ENCODE measurements around the gene MCCC1.
"Not testable (repeated sequence)": the region's sequence is repeated elsewhere in the genome, so short reads cannot be mapped to it uniquely, and the experiment has no call there.

Gene MCCC1

GRCh38 chr3:183044547-183045229 lies 54.6 kb downstream of the MCCC1 start:
- no peak for DNase-seq (ENCODE audit: low read depth)

GRCh38 chr3:183038757-183039156 lies 60.5 kb downstream of the MCCC1 start:
- DNase-seq (ENCODE audit: low read depth) = no peak

DNA sequence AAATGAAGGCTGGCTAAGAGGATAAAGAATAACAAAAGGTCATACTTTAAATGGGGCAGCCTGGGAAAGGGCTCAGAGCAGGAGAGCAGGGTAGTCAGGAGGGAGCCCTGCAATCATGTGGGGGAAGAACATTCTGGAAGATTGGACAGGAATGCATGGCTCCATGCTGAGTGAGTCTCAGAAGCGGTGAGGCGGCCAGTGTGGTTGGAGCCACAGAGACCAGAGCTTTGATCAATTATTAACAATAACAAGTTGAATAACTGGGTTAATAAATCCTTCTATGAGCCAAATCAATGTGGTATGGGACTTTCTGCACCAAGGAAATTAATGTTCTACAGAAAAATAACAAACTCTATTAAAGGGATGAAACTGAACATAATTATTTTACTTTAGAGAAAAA lies 61.1 kb downstream of the MCCC1 start:
- no peak for DNase-seq (ENCODE audit: low read depth)

DNA sequence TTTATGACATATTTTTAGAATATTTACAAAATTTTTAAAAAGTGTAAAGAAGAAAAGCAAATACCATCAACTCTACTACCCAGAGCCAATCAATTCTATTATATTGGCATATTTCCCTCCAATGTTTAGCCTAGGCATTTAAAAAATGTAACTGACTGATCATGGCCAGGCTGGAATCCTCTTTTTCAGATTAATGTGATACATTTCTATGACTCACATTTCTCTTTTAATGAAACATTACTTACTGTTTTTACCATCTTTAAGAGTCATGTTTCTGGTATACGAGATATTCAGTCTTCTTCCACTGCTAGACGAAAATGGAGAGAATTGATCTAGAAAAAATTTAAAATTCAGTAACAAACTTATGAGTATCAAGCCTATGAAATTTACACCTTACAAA lies 65.5 kb downstream of the MCCC1 start:
- no peak for DNase-seq (ENCODE audit: low read depth)

- no peak for DNase-seq (ENCODE audit: low read depth)
Observed at GRCh38 chr3:183032880-183033555, 66.3 kb downstream of the MCCC1 start.

- no peak for DNase-seq (ENCODE audit: low read depth)
Observed at GRCh38 chr3:183031826-183032225, 67.5 kb downstream of the MCCC1 start.

DNA sequence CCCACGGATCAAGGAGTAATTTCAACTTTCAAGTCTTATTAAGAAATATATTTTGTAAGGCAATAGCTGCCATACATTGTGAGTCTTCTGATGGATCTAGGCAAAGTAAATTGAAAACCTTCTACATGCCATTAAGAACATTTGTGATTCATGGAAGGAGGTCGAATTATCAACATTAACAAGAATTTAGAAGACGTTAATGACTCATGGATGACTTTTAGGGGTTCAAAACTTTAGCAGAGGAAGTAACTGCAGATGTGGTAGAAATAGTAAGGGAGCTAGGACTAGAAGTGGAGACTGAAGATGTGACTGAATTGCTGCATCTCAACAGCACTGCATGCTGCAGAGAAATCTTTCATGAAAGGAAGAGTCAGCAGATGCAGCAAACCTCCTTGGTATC lies 70.9 kb downstream of the MCCC1 start:
- no peak for DNase-seq (ENCODE audit: low read depth)

- no peak for DNase-seq (ENCODE audit: low read depth)
Observed at GRCh38 chr3:183027276-183027675, 72.0 kb downstream of the MCCC1 start.

DNA sequence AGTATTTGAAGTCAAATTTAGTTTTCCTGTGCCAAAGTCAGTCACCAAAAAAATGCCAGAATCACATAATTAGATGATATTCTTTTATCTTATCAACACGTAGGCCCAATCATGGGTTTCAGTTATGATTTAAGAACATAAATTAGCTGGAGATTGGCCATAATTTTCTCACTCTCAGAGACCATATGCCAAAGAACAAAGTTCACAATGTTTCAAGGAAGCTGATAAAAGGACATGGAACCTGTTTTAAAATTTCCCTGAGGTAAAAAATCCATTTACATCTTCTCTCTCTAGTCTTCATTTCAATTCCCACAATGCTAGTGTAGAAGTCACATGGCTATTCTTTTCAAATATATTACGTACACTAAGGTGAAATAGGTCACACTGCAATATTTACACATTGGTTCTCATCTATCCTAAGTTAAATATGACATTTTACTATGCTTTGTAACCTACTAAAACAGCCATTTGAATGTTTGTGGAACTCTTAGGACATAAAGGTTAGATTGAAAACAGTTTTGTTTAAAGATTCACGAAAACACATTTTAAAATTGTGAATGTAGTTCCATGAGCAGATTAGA lies 76.3 kb downstream of the MCCC1 start:
- DNase-seq (ENCODE audit: low read depth) = no peak

DNA sequence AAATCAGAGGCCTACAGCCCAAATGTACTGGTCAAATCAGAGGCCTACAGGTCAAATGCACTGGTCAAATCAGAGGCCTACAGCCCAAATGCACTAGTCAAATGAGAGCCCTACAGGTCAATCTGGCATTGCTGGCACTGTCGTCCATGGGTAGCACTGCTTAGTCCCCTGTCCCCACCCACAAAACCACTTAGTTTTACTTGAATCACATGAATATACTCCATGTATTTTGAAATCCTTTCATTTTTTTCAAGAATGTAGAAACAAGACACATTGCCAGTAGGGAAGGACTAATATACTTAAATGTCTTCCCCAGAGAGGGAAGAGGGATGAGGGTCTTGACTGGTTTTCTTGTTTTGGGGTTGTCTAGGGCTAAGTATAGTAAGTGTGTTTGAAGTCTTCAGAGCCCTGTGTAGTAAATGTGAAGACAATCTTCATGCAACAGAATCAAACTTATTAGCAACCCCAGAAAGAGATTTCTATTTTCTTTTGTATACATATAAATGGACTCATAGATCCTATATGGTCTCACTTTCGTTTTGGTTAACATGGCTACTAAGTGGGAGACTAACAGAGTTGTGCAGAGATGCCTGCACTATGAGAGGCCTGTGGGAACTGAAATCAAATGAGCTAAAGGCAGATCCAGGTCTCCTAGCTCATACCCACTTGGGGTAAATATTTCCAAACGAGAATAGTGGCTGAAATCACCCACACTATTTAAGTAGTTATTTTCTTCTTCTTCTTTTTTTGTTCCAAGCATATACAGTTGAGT lies 80.7 kb downstream of the MCCC1 start:
- no peak for DNase-seq (ENCODE audit: low read depth)

DNA sequence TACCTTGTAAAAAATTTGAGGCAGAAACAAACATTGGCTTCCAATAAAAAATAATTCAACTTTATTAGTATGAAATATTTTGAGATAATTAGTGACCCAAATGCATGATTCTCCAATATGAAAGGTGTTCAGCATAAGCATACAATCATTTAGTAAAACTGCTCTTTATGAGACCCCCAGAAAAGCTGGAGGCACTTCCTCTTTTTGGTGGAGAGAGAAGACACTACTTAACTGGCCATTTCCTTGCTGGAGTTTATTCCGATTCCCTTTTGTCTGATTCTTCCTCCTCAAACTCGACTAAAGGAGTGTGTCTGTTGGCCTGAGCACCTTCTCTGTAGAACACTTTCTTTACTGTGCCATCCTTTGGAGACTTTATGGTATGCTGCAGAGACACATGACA lies 84.1 kb downstream of the MCCC1 start:
- no peak for DNase-seq (ENCODE audit: low read depth)

DNA sequence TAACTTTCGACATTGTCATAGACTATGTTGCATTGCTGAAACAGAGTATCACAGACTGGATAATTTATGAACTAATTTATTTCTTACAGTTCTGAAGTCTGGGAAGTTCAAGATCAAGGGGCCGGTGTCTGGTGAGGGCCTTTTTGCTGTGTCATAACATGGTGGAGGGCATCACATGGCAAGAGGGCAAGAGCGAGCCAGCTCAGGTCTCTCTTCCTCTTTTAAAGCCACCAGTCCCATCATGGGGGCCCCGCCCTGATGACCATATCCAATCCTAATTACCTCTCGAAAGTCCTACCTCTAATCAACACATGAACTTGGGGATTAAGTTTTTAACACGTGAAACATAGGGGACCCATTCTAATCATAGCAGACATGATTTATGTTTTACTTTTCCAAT lies 85.4 kb downstream of the MCCC1 start:
- no peak for DNase-seq (ENCODE audit: low read depth)

DNA sequence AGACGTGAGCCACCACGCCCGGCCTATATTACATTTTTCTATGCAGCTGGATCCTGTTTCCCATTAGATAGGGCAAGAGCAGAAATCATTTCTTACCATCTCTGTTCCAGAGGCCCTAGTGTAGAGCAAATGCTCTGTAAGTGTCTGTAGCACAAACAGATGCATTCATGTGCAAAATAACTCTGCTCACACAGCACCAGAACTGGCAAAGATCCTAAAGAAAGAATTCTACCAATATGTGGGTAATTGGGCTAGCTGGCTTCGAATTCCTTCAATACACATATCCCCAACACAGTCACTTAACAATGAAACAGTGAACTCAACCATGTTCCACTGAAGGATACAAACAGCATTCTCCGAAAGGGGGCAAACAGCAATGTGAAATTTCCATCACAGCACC lies 86.2 kb downstream of the MCCC1 start:
- no peak for DNase-seq (ENCODE audit: low read depth)

- no peak for DNase-seq (ENCODE audit: low read depth)
Observed at GRCh38 chr3:183008800-183009199, 90.5 kb downstream of the MCCC1 start.

GRCh38 chr3:183008303-183008702 lies 91.0 kb downstream of the MCCC1 start:
- DNase-seq (ENCODE audit: low read depth) = no peak

DNA sequence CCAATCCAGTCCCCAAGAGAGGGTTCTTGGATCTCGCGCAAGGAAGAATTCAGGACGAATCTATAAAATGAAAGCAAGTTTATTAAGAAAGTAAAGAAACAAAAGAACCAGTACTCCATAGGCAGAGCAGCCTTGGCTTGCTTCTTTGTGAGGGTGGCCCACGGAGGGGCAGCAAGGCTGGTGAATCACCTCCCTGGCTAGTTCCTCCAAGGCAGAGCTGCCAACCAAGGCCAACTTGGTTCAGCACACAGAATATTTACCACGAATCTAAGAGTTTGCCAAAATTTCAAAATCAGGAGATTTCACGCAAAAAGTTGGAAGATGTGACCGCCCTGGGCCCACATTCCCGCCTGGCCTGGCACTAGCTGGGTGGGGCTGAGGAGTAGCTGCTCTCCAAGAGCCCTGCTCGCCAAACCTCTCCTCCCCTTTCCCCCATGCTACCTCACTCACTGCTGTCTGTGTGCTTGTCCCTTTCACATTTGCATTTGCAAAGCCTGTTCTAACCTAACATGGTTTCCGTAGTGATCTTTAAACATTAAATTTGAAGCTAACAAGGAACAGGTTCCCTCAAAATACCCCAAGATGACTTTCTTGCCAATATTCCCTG lies 92.8 kb downstream of the MCCC1 start:
- no peak for DNase-seq (ENCODE audit: low read depth)

GRCh38 chr3:182999767-183000166 lies 99.5 kb downstream of the MCCC1 start:
- no peak for DNase-seq (ENCODE audit: low read depth)

GRCh38 chr3:182993486-182994201 lies 105.7 kb downstream of the MCCC1 start:
- DNase-seq (ENCODE audit: low read depth) = not testable (repeated sequence)

- DNase-seq (ENCODE audit: low read depth) = no peak
Observed at GRCh38 chr3:182989566-182989965, 109.7 kb downstream of the MCCC1 start.

DNA sequence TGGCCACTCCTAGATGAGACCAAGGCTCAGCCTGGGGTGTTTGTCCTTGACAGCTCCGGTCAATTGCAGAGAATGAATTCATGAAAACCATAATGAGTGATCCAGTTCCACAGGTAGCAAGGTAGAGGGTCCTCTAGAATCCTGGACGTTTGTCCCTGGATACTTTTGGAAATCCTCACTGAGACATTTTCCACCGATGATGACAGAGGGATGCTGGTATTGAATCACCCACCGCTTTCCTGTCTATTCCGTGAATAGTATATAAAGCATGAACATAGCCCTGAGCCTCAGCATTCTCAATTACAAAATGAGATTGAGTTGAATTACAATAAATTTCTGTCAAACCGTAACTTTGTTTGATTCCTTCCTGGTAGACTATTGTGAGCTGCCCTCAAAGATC lies 113.3 kb downstream of the MCCC1 start:
- no peak for DNase-seq (ENCODE audit: low read depth)

DNA sequence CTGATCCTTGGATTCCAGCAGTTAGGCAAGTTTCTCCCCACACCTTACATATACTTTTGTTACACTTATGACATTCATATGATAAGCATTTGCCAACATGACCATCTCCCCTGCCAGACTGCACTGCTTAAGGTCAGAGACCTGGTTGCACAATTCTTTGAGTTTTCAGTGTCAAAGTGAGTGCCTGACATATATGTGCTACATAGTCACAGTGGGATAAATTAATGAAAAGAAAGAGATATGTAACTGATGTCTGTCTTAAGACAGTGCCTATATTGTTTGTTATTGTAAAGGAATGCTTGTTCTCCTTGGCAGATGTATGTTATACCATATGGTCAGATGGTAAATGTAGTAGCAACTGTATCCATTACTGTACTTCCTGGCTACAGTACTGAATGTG lies 115.4 kb downstream of the MCCC1 start:
- DNase-seq (ENCODE audit: low read depth) = no peak

DNA sequence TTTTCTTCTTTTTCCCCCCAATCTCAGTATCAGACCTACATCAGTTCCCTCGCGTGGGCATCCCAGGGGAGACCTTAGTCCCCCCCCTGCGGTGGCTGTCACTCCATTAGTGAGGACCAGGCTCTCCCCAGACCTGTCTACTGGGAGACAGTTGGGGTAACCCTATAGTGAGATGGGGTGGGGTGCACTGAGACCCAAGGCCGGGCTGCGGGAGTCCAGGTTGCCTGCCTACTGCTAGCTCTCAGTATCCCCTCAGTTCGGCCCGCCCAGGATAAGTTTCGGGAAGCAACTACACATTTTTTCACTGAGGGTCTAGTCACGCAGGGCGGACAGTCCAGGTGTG lies 118.3 kb downstream of the MCCC1 start:
- DNase-seq (ENCODE audit: low read depth) = no peak
